Keratinocyte (primary cell): ENCODE measurements around the gene DHCR7. TPM values are rescaled to one million over a fixed set of nuclear protein-coding genes. Genes with fewer than 3 reads are reported as not detected.
A peak's percentile ranks its signal among the peaks of the same experiment; 100 is the strongest.

Source experiments
- DNase-seq: peaks from one replicate; pipeline ENCODE4 v3.0.0-alpha.2; 2011; ENCODE audit warnings: low read depth, missing footprints, low spot score
- FAIRE-seq: peaks from 2 replicates; lab custom pipeline; 2011; peaks lifted over from hg19 to GRCh38; lab: Jason Lieb, UNC
- H2AFZ ChIP-seq: 2 replicates; pipeline ENCODE4 v1.6.0; 2012; ENCODE audit warnings: low read length, control low read depth, inconsistent platforms; ENCODE audit not compliant: control insufficient read depth
- H3K27ac ChIP-seq: 2 replicates; pipeline ENCODE4 v1.5.1; 2011; ENCODE audit warnings: low read length; ENCODE audit not compliant: control insufficient read depth, insufficient read depth
- H3K27me3 ChIP-seq: 3 replicates; pipeline ENCODE4 v1.6.0; 2011; ENCODE audit warnings: low read length; ENCODE audit not compliant: control insufficient read depth, insufficient read depth; ENCODE audit errors: extremely low read depth
- H3K36me3 ChIP-seq, 2 experiments: 2 replicates in 1 of 2; 3 replicates in 1 of 2; pipeline ENCODE4 v1.5.1; 2011; ENCODE audit warnings: low read length in 2 of 2, mild to moderate bottlenecking in 1 of 2; ENCODE audit not compliant: control insufficient read depth in 2 of 2, insufficient read depth in 2 of 2; ENCODE audit errors: extremely low read depth in 1 of 2
- H3K4me1 ChIP-seq: 3 replicates; pipeline ENCODE4 v1.5.1; 2011; ENCODE audit warnings: low read length; ENCODE audit not compliant: control insufficient read depth, insufficient read depth; ENCODE audit errors: extremely low read depth
- H3K4me2 ChIP-seq: 3 replicates; pipeline ENCODE4 v1.6.0; 2011; ENCODE audit warnings: low read depth, low read length; ENCODE audit not compliant: control insufficient read depth, insufficient read depth; ENCODE audit errors: extremely low read depth
- H3K4me3 ChIP-seq, 3 experiments: fragments of 200-600 bp in 1 of 3; sonication (generic) in 1 of 3; 2 replicates in 2 of 3; 3 replicates in 1 of 3; pipeline ENCODE4 v1.5.1; 2011 to 2016; ENCODE audit warnings: low read length in 3 of 3, mild to moderate bottlenecking in 3 of 3, control low read depth in 2 of 3, inconsistent platforms in 1 of 3, low read depth in 1 of 3, mixed read lengths in 1 of 3, mixed run types in 1 of 3, moderate library complexity in 1 of 3; ENCODE audit not compliant: control insufficient read depth in 2 of 3, insufficient read depth in 2 of 3; ENCODE audit errors: extremely low read depth in 1 of 3
- H3K79me2 ChIP-seq: 2 replicates; pipeline ENCODE4 v1.6.0; 2012; ENCODE audit warnings: low read length; ENCODE audit not compliant: control insufficient read depth, insufficient read depth
- H3K9ac ChIP-seq: 3 replicates; pipeline ENCODE4 v1.6.0; 2011; ENCODE audit warnings: low read length; ENCODE audit not compliant: control insufficient read depth, insufficient read depth; ENCODE audit errors: extremely low read depth
- H3K9me1 ChIP-seq: 3 replicates; pipeline ENCODE4 v1.6.0; 2011; ENCODE audit warnings: low read length; ENCODE audit not compliant: control insufficient read depth, insufficient read depth; ENCODE audit errors: extremely low read depth
- H3K9me3 ChIP-seq: 2 replicates; pipeline ENCODE4 v1.5.1; 2012; ENCODE audit warnings: low read depth, low read length; ENCODE audit not compliant: control insufficient read depth
- H4K20me1 ChIP-seq: 3 replicates; pipeline ENCODE4 v1.6.0; 2011; ENCODE audit warnings: low read length; ENCODE audit not compliant: control insufficient read depth, insufficient read depth; ENCODE audit errors: extremely low read depth
- EZH2 ChIP-seq: IDR thresholded peaks from one replicate; pipeline ENCODE4 v1.6.1; 2012; ENCODE audit warnings: inconsistent platforms, mild to moderate bottlenecking, low read length, moderate library complexity
- dilution Hi-C: fragments of 300-500 bp; cut with MboI; formaldehyde crosslinking; loops from one replicate; pipeline ENCODE4 v1.7.0; 2020; ENCODE audit warnings: low sequenced_read_pairs; ENCODE audit not compliant: extremely low pct_ligation_motif_present
- polyA plus RNA-seq, 5 experiments: library from polyadenylated mRNA; depleted of rRNA in 3 of 5; stranded (reverse) in 3 of 5; stranded (forward) in 1 of 5; unstranded in 1 of 5; fragments of >200 nt; gene quantifications; 1 replicate in 1 of 5; 2 replicates in 3 of 5; 3 replicates in 1 of 5; pipeline versions ENCODE4 v1.2.1 to v1.2.3, GENCODE V29; 2011 to 2012; ENCODE audit warnings: missing spikeins in 2 of 5, low read depth in 1 of 5, low replicate concordance in 1 of 5
- TF ChIP-seq, protein P1 (sequence below), 3 experiments: IDR thresholded peaks in 1 of 3; conservative IDR thresholded peaks in 1 of 3; optimal IDR thresholded peaks in 1 of 3; 2 replicates in 2 of 3; 3 replicates in 1 of 3; pipeline versions ENCODE3 to v1.5.1; 2011; ENCODE audit warnings: low read length in 3 of 3, mild to moderate bottlenecking in 3 of 3, moderate library complexity in 2 of 3, control low read depth in 1 of 3, inconsistent platforms in 1 of 3; ENCODE audit not compliant: insufficient read depth in 2 of 3; ENCODE audit errors: extremely low read depth in 1 of 3

Gene DHCR7
- polyA plus RNA-seq, 1 donor (not counting 4 experiments of a cell fraction or from before 2014, with no cell fraction given), result 143 TPM

DNA sequence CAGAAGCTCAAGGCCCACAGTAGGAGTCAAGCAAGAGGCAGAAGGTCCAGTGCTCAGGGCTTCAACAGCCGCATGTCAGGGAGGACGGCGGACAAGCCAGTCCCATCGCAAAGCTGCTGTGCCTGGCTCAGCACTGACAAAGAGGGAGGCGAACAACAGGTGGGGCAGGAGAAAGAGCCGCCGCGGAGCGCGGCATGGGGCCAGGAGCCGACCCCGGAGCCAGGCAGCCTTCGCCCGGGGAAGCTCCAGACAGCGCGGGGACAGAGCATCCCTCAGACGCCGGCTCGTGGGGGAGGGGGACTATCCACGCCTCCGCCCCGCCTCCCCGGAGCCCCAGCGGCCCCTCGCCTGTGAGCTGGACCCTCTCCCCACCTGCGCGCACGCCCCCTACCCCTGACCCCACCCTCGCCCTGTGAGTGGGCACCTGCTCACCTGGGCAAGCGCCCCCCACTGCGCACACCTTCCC is 369 bp downstream of the DHCR7 start:
- peak overlapping the region; percentile 73 for H2AFZ ChIP-seq
- FAIRE-seq (no peak), DNase-seq (no peak)
- peak overlapping the region; percentile 91 to 98 (median 92) for H3K4me3 ChIP-seq
- peak overlapping the region; percentile 89 for H3K9ac ChIP-seq
- peaks cover 11% of the 10 kb centered on the region for H4K20me1 ChIP-seq
- dilution Hi-C loops, result no loop called here
- peak overlapping the region; percentile 59 for H3K27ac ChIP-seq
- H3K79me2 ChIP-seq, result peaks cover 46% of the 10 kb centered on the region
- peak overlapping the region; percentile 95 for H3K4me2 ChIP-seq
- peaks cover 27 to 37% of the 10 kb centered on the region in 2 experiments for H3K36me3 ChIP-seq
- peaks cover 4% of the 10 kb centered on the region for H3K9me1 ChIP-seq
- no peaks in the 10 kb centered on the region for H3K9me3 ChIP-seq
- TF ChIP-seq, protein P1, sequence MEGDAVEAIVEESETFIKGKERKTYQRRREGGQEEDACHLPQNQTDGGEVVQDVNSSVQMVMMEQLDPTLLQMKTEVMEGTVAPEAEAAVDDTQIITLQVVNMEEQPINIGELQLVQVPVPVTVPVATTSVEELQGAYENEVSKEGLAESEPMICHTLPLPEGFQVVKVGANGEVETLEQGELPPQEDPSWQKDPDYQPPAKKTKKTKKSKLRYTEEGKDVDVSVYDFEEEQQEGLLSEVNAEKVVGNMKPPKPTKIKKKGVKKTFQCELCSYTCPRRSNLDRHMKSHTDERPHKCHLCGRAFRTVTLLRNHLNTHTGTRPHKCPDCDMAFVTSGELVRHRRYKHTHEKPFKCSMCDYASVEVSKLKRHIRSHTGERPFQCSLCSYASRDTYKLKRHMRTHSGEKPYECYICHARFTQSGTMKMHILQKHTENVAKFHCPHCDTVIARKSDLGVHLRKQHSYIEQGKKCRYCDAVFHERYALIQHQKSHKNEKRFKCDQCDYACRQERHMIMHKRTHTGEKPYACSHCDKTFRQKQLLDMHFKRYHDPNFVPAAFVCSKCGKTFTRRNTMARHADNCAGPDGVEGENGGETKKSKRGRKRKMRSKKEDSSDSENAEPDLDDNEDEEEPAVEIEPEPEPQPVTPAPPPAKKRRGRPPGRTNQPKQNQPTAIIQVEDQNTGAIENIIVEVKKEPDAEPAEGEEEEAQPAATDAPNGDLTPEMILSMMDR (optimal IDR thresholded peaks at IDR 0.05 in 1 of 3, IDR thresholded peaks at IDR 0.05 in 1 of 3, conservative IDR thresholded peaks at IDR 0.05 in 1 of 3; ENCODE audit: extremely low read depth in 1 of 3, insufficient read depth in 2 of 3, low read length in 3 of 3), result no peak
- no peak for TF ChIP-seq EZH2
- H3K27me3 ChIP-seq, result no peaks in the 10 kb centered on the region
- H3K4me1 ChIP-seq, result peaks cover 46% of the 10 kb centered on the region

DNA sequence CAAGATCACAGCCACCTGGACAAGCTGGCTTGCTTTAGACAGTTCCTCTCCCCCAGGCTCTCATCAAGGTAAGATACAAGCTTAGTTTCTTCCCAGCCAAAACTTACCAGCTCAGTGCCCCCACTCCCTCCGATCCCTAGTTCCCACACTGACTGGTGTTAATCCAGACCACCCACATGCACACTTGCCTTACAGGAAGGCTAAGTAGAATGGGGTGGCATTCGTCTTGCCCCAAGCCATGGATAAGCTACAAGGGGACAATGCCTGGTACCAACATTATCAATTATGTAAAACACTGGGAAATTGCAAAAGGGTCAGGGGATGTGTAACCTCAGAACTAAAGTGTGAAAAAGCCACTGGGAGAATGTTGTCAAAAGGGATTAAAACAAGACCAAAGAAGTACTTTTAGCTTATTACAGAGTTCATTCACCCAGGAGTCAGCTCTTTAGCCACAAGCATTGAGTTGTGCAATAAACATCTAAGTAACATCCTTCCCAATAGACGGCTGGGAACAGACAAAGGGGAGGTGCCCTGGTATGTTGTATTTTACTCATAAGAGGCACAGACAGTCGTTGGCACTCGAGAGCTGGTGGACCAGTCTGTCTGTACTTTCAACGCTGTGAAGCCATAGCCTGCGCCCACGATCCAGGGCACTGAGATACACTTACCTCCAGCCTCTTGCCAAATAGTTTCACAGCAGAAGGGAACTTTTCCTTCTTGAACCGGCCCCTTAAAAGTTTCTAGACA is 1.1 kb downstream of the DHCR7 start:
- Histone ChIP-seq H2AFZ (no peak overlapping the region), H3K27ac (peak overlapping the region; percentile 59), H3K9ac (peak overlapping the region; percentile 89), H3K36me3 (peaks cover 33 to 44% of the 10 kb centered on the region in 2 experiments), H3K27me3 (no peaks in the 10 kb centered on the region), H3K9me1 (peaks cover 4% of the 10 kb centered on the region), H3K79me2 (peaks cover 48% of the 10 kb centered on the region), H3K4me1 (peaks cover 39% of the 10 kb centered on the region), H4K20me1 (peaks cover 11% of the 10 kb centered on the region), H3K9me3 (no peaks in the 10 kb centered on the region), H3K4me3 (peak overlapping the region; percentile 91 to 98 (median 92)), H3K4me2 (peak overlapping the region; percentile 95)
- TF ChIP-seq, protein P1 (optimal IDR thresholded peaks at IDR 0.05 in 1 of 3, IDR thresholded peaks at IDR 0.05 in 1 of 3, conservative IDR thresholded peaks at IDR 0.05 in 1 of 3; ENCODE audit: extremely low read depth in 1 of 3, insufficient read depth in 2 of 3, low read length in 3 of 3), result no peak
- no peak for TF ChIP-seq EZH2
- dilution Hi-C loops, result no loop called here
- FAIRE-seq (peak; percentile 48), DNase-seq (peak; percentile 19)
